ENCODE results near the gene HDLBP. TPM values are rescaled to one million over a fixed set of nuclear protein-coding genes. Genes with fewer than 3 reads are reported as not detected.

HDLBP gene
- total and polyA plus RNA-seq, 2 experiments from 2014 or later = 230 to 306 TPM

DNA sequence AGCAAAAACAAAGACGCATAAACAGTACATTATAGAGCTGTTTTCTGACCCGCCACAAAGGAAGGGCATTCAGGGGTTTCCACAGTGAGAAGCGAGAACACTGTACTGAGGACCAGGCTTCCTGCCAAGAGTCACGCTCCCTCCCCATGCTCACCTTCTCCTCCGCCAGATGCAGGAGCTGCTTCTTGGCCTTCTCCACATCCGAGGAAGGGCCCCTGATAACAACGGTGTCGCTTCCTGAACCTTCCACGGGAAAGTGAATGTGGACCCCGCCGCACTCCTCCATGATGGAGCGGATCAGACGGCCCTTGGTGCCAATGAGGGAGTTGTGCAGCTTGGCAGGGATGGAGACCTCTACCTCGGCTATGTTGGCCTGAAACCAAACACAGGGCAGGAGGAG, 73.2 kb downstream of the HDLBP start:
- no peak for TF ChIP-seq EZH2 (IDR thresholded peaks at IDR 0.05; ENCODE audit: low read depth, unreplicated experiment)
- TF ChIP-seq, protein P1, sequence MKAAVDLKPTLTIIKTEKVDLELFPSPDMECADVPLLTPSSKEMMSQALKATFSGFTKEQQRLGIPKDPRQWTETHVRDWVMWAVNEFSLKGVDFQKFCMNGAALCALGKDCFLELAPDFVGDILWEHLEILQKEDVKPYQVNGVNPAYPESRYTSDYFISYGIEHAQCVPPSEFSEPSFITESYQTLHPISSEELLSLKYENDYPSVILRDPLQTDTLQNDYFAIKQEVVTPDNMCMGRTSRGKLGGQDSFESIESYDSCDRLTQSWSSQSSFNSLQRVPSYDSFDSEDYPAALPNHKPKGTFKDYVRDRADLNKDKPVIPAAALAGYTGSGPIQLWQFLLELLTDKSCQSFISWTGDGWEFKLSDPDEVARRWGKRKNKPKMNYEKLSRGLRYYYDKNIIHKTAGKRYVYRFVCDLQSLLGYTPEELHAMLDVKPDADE (IDR thresholded peaks at IDR 0.05) = no peak
- TF ChIP-seq ZNF114 (CRISPR knock-in tag; IDR thresholded peaks at IDR 0.05) = no peak
- no peak for TF ChIP-seq POLR2AphosphoS5 (IDR thresholded peaks at IDR 0.05; ENCODE audit: low read depth)
- TF ChIP-seq CREB1 (CRISPR knock-in tag; IDR thresholded peaks at IDR 0.05; ENCODE audit: low read depth) = no peak
- TF ChIP-seq, protein P2, sequence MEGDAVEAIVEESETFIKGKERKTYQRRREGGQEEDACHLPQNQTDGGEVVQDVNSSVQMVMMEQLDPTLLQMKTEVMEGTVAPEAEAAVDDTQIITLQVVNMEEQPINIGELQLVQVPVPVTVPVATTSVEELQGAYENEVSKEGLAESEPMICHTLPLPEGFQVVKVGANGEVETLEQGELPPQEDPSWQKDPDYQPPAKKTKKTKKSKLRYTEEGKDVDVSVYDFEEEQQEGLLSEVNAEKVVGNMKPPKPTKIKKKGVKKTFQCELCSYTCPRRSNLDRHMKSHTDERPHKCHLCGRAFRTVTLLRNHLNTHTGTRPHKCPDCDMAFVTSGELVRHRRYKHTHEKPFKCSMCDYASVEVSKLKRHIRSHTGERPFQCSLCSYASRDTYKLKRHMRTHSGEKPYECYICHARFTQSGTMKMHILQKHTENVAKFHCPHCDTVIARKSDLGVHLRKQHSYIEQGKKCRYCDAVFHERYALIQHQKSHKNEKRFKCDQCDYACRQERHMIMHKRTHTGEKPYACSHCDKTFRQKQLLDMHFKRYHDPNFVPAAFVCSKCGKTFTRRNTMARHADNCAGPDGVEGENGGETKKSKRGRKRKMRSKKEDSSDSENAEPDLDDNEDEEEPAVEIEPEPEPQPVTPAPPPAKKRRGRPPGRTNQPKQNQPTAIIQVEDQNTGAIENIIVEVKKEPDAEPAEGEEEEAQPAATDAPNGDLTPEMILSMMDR (conservative IDR thresholded peaks at IDR 0.05; ENCODE audit: low read depth in 2 of 2) = no peak
- TF ChIP-seq JUNB (IDR thresholded peaks at IDR 0.05; ENCODE audit: unreplicated experiment) = no peak
- TF ChIP-seq NANOG (IDR thresholded peaks at IDR 0.05; ENCODE audit: borderline replicate concordance) = no peak
- TF ChIP-seq, protein P3, sequence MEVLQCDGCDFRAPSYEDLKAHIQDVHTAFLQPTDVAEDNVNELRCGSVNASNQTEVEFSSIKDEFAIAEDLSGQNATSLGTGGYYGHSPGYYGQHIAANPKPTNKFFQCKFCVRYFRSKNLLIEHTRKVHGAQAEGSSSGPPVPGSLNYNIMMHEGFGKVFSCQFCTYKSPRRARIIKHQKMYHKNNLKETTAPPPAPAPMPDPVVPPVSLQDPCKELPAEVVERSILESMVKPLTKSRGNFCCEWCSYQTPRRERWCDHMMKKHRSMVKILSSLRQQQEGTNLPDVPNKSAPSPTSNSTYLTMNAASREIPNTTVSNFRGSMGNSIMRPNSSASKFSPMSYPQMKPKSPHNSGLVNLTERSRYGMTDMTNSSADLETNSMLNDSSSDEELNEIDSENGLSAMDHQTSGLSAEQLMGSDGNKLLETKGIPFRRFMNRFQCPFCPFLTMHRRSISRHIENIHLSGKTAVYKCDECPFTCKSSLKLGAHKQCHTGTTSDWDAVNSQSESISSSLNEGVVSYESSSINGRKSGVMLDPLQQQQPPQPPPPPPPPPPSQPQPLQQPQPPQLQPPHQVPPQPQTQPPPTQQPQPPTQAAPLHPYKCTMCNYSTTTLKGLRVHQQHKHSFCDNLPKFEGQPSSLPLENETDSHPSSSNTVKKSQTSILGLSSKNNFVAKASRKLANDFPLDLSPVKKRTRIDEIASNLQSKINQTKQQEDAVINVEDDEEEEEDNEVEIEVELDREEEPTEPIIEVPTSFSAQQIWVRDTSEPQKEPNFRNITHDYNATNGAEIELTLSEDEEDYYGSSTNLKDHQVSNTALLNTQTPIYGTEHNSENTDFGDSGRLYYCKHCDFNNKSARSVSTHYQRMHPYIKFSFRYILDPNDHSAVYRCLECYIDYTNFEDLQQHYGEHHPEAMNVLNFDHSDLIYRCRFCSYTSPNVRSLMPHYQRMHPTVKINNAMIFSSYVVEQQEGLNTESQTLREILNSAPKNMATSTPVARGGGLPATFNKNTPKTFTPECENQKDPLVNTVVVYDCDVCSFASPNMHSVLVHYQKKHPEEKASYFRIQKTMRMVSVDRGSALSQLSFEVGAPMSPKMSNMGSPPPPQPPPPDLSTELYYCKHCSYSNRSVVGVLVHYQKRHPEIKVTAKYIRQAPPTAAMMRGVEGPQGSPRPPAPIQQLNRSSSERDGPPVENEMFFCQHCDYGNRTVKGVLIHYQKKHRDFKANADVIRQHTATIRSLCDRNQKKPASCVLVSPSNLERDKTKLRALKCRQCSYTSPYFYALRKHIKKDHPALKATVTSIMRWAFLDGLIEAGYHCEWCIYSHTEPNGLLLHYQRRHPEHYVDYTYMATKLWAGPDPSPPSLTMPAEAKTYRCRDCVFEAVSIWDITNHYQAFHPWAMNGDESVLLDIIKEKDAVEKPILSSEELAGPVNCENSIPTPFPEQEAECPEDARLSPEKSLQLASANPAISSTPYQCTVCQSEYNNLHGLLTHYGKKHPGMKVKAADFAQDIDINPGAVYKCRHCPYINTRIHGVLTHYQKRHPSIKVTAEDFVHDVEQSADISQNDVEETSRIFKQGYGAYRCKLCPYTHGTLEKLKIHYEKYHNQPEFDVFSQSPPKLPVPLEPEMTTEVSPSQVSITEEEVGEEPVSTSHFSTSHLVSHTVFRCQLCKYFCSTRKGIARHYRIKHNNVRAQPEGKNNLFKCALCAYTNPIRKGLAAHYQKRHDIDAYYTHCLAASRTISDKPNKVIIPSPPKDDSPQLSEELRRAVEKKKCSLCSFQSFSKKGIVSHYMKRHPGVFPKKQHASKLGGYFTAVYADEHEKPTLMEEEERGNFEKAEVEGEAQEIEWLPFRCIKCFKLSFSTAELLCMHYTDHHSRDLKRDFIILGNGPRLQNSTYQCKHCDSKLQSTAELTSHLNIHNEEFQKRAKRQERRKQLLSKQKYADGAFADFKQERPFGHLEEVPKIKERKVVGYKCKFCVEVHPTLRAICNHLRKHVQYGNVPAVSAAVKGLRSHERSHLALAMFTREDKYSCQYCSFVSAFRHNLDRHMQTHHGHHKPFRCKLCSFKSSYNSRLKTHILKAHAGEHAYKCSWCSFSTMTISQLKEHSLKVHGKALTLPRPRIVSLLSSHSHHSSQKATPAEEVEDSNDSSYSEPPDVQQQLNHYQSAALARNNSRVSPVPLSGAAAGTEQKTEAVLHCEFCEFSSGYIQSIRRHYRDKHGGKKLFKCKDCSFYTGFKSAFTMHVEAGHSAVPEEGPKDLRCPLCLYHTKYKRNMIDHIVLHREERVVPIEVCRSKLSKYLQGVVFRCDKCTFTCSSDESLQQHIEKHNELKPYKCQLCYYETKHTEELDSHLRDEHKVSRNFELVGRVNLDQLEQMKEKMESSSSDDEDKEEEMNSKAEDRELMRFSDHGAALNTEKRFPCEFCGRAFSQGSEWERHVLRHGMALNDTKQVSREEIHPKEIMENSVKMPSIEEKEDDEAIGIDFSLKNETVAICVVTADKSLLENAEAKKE (CRISPR knock-in tag; IDR thresholded peaks at IDR 0.05) = no peak
- TF ChIP-seq STAT1 (IDR thresholded peaks at IDR 0.05; ENCODE audit: unreplicated experiment) = no peak
- TF ChIP-seq, protein P4, sequence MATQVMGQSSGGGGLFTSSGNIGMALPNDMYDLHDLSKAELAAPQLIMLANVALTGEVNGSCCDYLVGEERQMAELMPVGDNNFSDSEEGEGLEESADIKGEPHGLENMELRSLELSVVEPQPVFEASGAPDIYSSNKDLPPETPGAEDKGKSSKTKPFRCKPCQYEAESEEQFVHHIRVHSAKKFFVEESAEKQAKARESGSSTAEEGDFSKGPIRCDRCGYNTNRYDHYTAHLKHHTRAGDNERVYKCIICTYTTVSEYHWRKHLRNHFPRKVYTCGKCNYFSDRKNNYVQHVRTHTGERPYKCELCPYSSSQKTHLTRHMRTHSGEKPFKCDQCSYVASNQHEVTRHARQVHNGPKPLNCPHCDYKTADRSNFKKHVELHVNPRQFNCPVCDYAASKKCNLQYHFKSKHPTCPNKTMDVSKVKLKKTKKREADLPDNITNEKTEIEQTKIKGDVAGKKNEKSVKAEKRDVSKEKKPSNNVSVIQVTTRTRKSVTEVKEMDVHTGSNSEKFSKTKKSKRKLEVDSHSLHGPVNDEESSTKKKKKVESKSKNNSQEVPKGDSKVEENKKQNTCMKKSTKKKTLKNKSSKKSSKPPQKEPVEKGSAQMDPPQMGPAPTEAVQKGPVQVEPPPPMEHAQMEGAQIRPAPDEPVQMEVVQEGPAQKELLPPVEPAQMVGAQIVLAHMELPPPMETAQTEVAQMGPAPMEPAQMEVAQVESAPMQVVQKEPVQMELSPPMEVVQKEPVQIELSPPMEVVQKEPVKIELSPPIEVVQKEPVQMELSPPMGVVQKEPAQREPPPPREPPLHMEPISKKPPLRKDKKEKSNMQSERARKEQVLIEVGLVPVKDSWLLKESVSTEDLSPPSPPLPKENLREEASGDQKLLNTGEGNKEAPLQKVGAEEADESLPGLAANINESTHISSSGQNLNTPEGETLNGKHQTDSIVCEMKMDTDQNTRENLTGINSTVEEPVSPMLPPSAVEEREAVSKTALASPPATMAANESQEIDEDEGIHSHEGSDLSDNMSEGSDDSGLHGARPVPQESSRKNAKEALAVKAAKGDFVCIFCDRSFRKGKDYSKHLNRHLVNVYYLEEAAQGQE (IDR thresholded peaks at IDR 0.05; ENCODE audit: unreplicated experiment) = no peak
- no peak for TF ChIP-seq ZNF331 (CRISPR knock-in tag; IDR thresholded peaks at IDR 0.05; ENCODE audit: low read depth)
- TF ChIP-seq EZH2phosphoT487 (IDR thresholded peaks at IDR 0.05; ENCODE audit: unreplicated experiment) = no peak
- peaks cover 7% of the 10 kb centered on the region; the same call in 1 of the 2 replicates for H3K79me2 ChIP-seq (replicated peaks; ENCODE audit: insufficient read depth)
- peaks cover 79% of the 10 kb centered on the region for H3K36me3 ChIP-seq (ENCODE audit: insufficient read depth)
- no peaks in the 10 kb centered on the region for H3K27me3 ChIP-seq (ENCODE audit: insufficient read depth)
- H2AFZ ChIP-seq = no peak overlapping the region
- H4K20me1 ChIP-seq (replicated peaks; ENCODE audit: insufficient read depth) = peaks cover 31% of the 10 kb centered on the region
- no peak overlapping the region for H3K4me3 ChIP-seq
- H3F3A ChIP-seq (replicated peaks; ENCODE audit: low read depth) = no peaks in the 10 kb centered on the region
- H3K4me1 Mint-ChIP-seq = no peaks in the 10 kb centered on the region
- H3K27me3 Mint-ChIP-seq (ENCODE audit: insufficient read depth, low read depth, poor library complexity) = peaks cover 5% of the 10 kb centered on the region
- no peaks in the 10 kb centered on the region for H3K9me2 ChIP-seq (ENCODE audit: insufficient read depth)
- no peak for DNase-seq (ENCODE audit: low spot score)
- no peak overlapping the region for H3K27ac ChIP-seq (ENCODE audit: low read depth)
- H3K4me3 Mint-ChIP-seq = no peak overlapping the region
- no peak for ATAC-seq
- no peak overlapping the region for H3K27ac Mint-ChIP-seq
- H3K4me1 ChIP-seq (ENCODE audit: insufficient read depth) = no peaks in the 10 kb centered on the region
- H3K9me3 Mint-ChIP-seq = no peaks in the 10 kb centered on the region
- peaks cover 91% of the 10 kb centered on the region for H3K36me3 Mint-ChIP-seq (ENCODE audit: low read depth)
- no peak overlapping the region for H3K4me2 ChIP-seq
